Measurements from ENCODE around the gene ESPNL. TPM values are rescaled to one million over a fixed set of nuclear protein-coding genes. Genes with fewer than 3 reads are reported as not detected.

Gene ESPNL
- total RNA-seq, 2 experiments from 2014 or later: 0.11 to 0.27 TPM

GRCh38 chr2:238163481-238164198, 63.5 kb downstream of the ESPNL start:
- Mint-ChIP-seq H3K36me3 (ENCODE audit: low read depth) (peaks cover 1% of the 10 kb centered on the region), H3K9me3 (no peaks in the 10 kb centered on the region), H3K4me3 (no peak overlapping the region), H3K4me1 (ENCODE audit: low read depth) (peaks cover 11% of the 10 kb centered on the region), H3K27ac (no peak overlapping the region), H3K27me3 (peaks cover 20% of the 10 kb centered on the region)
- no peak for ATAC-seq
- intact Hi-C loops (cut with micrococcal nuclease): no loop called here
- ChIA-PET POLR2A (no interaction called here), CTCF (interaction anchor here (1.1 kb wide), 1 partner anchor 100 kb away, joined by 4 read pairs; no protein-coding TSS in a partner anchor)
- TF ChIP-seq, protein P1, sequence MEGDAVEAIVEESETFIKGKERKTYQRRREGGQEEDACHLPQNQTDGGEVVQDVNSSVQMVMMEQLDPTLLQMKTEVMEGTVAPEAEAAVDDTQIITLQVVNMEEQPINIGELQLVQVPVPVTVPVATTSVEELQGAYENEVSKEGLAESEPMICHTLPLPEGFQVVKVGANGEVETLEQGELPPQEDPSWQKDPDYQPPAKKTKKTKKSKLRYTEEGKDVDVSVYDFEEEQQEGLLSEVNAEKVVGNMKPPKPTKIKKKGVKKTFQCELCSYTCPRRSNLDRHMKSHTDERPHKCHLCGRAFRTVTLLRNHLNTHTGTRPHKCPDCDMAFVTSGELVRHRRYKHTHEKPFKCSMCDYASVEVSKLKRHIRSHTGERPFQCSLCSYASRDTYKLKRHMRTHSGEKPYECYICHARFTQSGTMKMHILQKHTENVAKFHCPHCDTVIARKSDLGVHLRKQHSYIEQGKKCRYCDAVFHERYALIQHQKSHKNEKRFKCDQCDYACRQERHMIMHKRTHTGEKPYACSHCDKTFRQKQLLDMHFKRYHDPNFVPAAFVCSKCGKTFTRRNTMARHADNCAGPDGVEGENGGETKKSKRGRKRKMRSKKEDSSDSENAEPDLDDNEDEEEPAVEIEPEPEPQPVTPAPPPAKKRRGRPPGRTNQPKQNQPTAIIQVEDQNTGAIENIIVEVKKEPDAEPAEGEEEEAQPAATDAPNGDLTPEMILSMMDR (IDR thresholded peaks at IDR 0.05): no peak
- DNase-seq: no peak

GRCh38 chr2:238164906-238165287, 64.8 kb downstream of the ESPNL start:
- H3K27me3 Mint-ChIP-seq: peaks cover 12% of the 10 kb centered on the region
- H3K27ac Mint-ChIP-seq: no peak overlapping the region
- DNase-seq: no peak
- intact Hi-C loops (cut with micrococcal nuclease): no loop called here
- ChIA-PET CTCF (interaction anchor here (1.1 kb wide), 1 partner anchor 99 kb away, joined by 4 read pairs; no protein-coding TSS in a partner anchor), POLR2A (interaction anchor here (1.3 kb wide), 1 partner anchor 75 kb away, joined by 3 read pairs; no protein-coding TSS in a partner anchor)
- H3K9me3 Mint-ChIP-seq: no peaks in the 10 kb centered on the region
- H3K36me3 Mint-ChIP-seq (ENCODE audit: low read depth): peaks cover 2% of the 10 kb centered on the region
- TF ChIP-seq, protein P1 (IDR thresholded peaks at IDR 0.05): no peak
- no peak for ATAC-seq
- no peak overlapping the region for H3K4me3 Mint-ChIP-seq
- H3K4me1 Mint-ChIP-seq (ENCODE audit: low read depth): peaks cover 4% of the 10 kb centered on the region

DNA sequence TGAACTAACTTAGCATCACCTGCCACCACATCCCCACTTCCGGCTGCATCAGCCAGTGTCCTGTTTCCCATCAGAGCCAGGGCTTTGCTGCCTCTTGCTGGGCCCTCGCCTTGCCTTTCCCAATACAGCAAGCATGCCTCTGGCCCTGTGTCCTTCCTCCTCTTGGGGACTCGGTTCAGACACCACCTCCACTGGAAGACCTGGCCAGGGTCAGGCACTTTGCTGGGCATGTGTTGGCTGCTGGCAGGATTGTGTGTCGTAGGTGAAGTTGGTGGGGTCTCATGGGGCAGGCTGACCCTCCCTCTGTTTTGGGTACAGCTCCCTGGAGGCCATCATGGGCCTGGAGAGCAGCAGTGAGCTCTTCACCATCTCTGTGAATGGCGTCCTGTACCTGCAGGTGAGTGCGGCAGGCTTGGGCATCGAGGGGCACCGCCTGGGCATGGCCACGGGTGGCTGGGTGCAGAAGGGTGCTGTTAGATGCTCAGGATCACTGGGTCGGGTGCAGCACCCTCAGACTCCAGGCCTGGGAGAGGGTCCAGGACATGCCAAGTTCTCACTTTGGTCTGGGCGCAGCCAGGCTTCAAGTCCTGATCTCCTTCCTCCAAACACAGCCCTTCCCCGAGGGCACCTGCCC, 65.3 kb downstream of the ESPNL start:
- DNase-seq (no peak), ATAC-seq (no peak)
- Mint-ChIP-seq H3K9me3 (no peaks in the 10 kb centered on the region), H3K4me1 (ENCODE audit: low read depth) (peaks cover 3% of the 10 kb centered on the region), H3K4me3 (no peak overlapping the region), H3K27me3 (peaks cover 11% of the 10 kb centered on the region), H3K27ac (no peak overlapping the region), H3K36me3 (ENCODE audit: low read depth) (peaks cover 6% of the 10 kb centered on the region)
- intact Hi-C loops (cut with micrococcal nuclease): no loop called here
- TF ChIP-seq, protein P1 (IDR thresholded peaks at IDR 0.05): no peak
- ChIA-PET POLR2A (interaction anchor here (1.3 kb wide), 1 partner anchor 74 kb away, joined by 3 read pairs; no protein-coding TSS in a partner anchor), CTCF (no interaction called here)

- no peak overlapping the region for H3K27ac Mint-ChIP-seq
- H3K36me3 Mint-ChIP-seq (ENCODE audit: low read depth): peaks cover 8% of the 10 kb centered on the region
- H3K4me3 Mint-ChIP-seq: no peak overlapping the region
- ATAC-seq (no peak), DNase-seq (no peak)
- ChIA-PET POLR2A (interaction anchor here (1.1 to 1.3 kb wide), 2 partner anchors 9 to 73 kb away, joined by 3 read pairs; no protein-coding TSS in a partner anchor), CTCF (no interaction called here)
- no peaks in the 10 kb centered on the region for H3K4me1 Mint-ChIP-seq (ENCODE audit: low read depth)
- TF ChIP-seq, protein P1 (IDR thresholded peaks at IDR 0.05): no peak
- H3K27me3 Mint-ChIP-seq: peaks cover 9% of the 10 kb centered on the region
- intact Hi-C loops (cut with micrococcal nuclease): no loop called here
- H3K9me3 Mint-ChIP-seq: no peaks in the 10 kb centered on the region
These were observed 66.5 kb downstream of the ESPNL start for GRCh38 chr2:238166391-238167343.
